Liver (tissue), 9 donors: ENCODE results near the gene AADACL4. TPM values are rescaled to one million over a fixed set of nuclear protein-coding genes. Genes with fewer than 3 reads are reported as not detected.

Experiments
- DNase-seq: peaks from one replicate; pipeline ENCODE4 v3.0.0-alpha.2; 2017; ENCODE audit warnings: low spot score
- H3K27ac ChIP-seq, 2 donors: one replicate each; pipeline ENCODE4 v1.7.0; 2013; ENCODE audit warnings: inconsistent platforms in 2 of 2, low read length in 2 of 2, control low read depth in 1 of 2, low read depth in 1 of 2, mild to moderate bottlenecking in 1 of 2
- H3K27me3 ChIP-seq, 4 donors: one replicate each; pipeline versions ENCODE4 v1.6.1 to v1.7.0; 2013; ENCODE audit warnings: low read length in 3 of 4, inconsistent platforms in 1 of 4, mild to moderate bottlenecking in 1 of 4, moderate library complexity in 1 of 4; ENCODE audit not compliant: control insufficient read depth in 4 of 4, insufficient read depth in 4 of 4
- H3K36me3 ChIP-seq, 4 donors: one replicate each; pipeline versions ENCODE4 v1.6.1 to v1.7.0; 2013; ENCODE audit warnings: low read length in 3 of 4, mild to moderate bottlenecking in 3 of 4, low read depth in 1 of 4, moderate library complexity in 1 of 4; ENCODE audit not compliant: control insufficient read depth in 4 of 4, insufficient read depth in 3 of 4
- H3K4me1 ChIP-seq, 4 donors: one replicate each; pipeline versions ENCODE4 v1.6.1 to v1.7.0; 2013; ENCODE audit warnings: low read length in 3 of 4, mild to moderate bottlenecking in 3 of 4, moderate library complexity in 1 of 4; ENCODE audit not compliant: control insufficient read depth in 4 of 4, insufficient read depth in 4 of 4
- H3K4me3 ChIP-seq, 3 donors: one replicate each; pipeline versions ENCODE4 v1.6.1 to v1.7.0; 2013; ENCODE audit warnings: low read length in 3 of 3, control low read depth in 1 of 3, low read depth in 1 of 3, mild to moderate bottlenecking in 1 of 3
- H3K9ac ChIP-seq, 2 donors: one replicate each; pipeline ENCODE4 v1.7.0; 2013; ENCODE audit warnings: low read length in 2 of 2, mild to moderate bottlenecking in 2 of 2, moderate library complexity in 2 of 2, control low read depth in 1 of 2, low read depth in 1 of 2
- H3K9me3 ChIP-seq, 4 donors: one replicate each; pipeline versions ENCODE4 v1.6.1 to v1.7.0; 2013; ENCODE audit warnings: low read length in 3 of 4; ENCODE audit not compliant: control insufficient read depth in 4 of 4
- ATF3 ChIP-seq: IDR thresholded peaks from 2 replicates; pipeline ENCODE4 v1.6.1; 2016; ENCODE audit warnings: antibody characterized with exemption
- CTCF ChIP-seq: fragments of 150-350 bp; IDR thresholded peaks from 2 replicates; pipeline ENCODE4 v1.5.1; 2017; ENCODE audit warnings: improper control_type of control experiment, low read depth, low read length; ENCODE audit not compliant: missing input control
- EGR1 ChIP-seq, 2 donors: IDR thresholded peaks; 2 replicates each; pipeline ENCODE4 v1.6.1; 2016 to 2018; ENCODE audit warnings: antibody characterized with exemption in 2 of 2, low read depth in 2 of 2
- FOXA1 ChIP-seq: IDR thresholded peaks from 2 replicates; pipeline ENCODE4 v1.6.1; 2016; ENCODE audit warnings: antibody characterized with exemption
- FOXA2 ChIP-seq: IDR thresholded peaks from 2 replicates; pipeline ENCODE4 v1.6.1; 2016; ENCODE audit warnings: antibody characterized with exemption
- GABPA ChIP-seq, 2 donors: IDR thresholded peaks in 1 of 2; conservative IDR thresholded peaks in 1 of 2; 2 replicates each; pipeline ENCODE4 v1.6.1; 2016; ENCODE audit warnings: antibody characterized with exemption in 2 of 2, mild to moderate bottlenecking in 1 of 2, moderate library complexity in 1 of 2
- HNF4A ChIP-seq, 2 donors: conservative IDR thresholded peaks; 2 replicates each; pipeline ENCODE4 v1.6.1; 2016; ENCODE audit warnings: antibody characterized with exemption in 2 of 2, mild to moderate bottlenecking in 2 of 2
- JUND ChIP-seq, 2 donors: IDR thresholded peaks; 2 replicates each; pipeline ENCODE4 v1.6.1; 2016; ENCODE audit warnings: antibody characterized with exemption in 2 of 2
- MAX ChIP-seq: IDR thresholded peaks from 2 replicates; pipeline ENCODE4 v1.6.1; 2016; ENCODE audit warnings: antibody characterized with exemption
- NR2F2 ChIP-seq: IDR thresholded peaks from 2 replicates; pipeline ENCODE4 v1.6.1; 2016; ENCODE audit warnings: antibody characterized with exemption
- RAD21 ChIP-seq, 2 donors: IDR thresholded peaks; 2 replicates each; pipeline ENCODE4 v1.6.1; 2016; ENCODE audit warnings: antibody characterized with exemption in 2 of 2, mild to moderate bottlenecking in 2 of 2
- REST ChIP-seq: IDR thresholded peaks from 2 replicates; pipeline ENCODE4 v1.6.1; 2016; ENCODE audit warnings: antibody characterized with exemption, mild to moderate bottlenecking
- RXRA ChIP-seq, 2 donors: IDR thresholded peaks; 2 replicates each; pipeline ENCODE4 v1.6.1; 2017 to 2018; ENCODE audit warnings: antibody characterized with exemption in 2 of 2, mild to moderate bottlenecking in 1 of 2
- SP1 ChIP-seq: IDR thresholded peaks from 2 replicates; pipeline ENCODE4 v1.6.1; 2018; ENCODE audit warnings: antibody characterized with exemption, mild to moderate bottlenecking
- YY1 ChIP-seq: IDR thresholded peaks from 2 replicates; pipeline ENCODE4 v1.6.1; 2016; ENCODE audit warnings: antibody characterized with exemption, mild to moderate bottlenecking
- ZBTB33 ChIP-seq: IDR thresholded peaks from 2 replicates; pipeline ENCODE4 v1.6.1; 2016; ENCODE audit warnings: antibody characterized with exemption
- WGBS: extraction: QIAGEN DNeasy Blood & Tissue Kit; methylation state at CpG from one replicate; pipeline ENCODE4 v1.1.7; 2013; 5-methylcytosine and 5-hydroxymethylcytosine counted together
- polyA plus RNA-seq, 2 donors: library from polyadenylated mRNA; stranded (reverse) in 1 of 2; unstranded in 1 of 2; fragments of 200-250 nt in 1 of 2; fragments of >200 nt in 1 of 2; fragmentation: Nextera tagmentation in 1 of 2; extraction: Ambion mirVana in 1 of 2; gene quantifications; one replicate each; pipeline versions ENCODE4 v1.2.1 to v1.2.3, GENCODE V29; 2013 to 2015
- total RNA-seq, 2 donors: library from RNA; depleted of rRNA; stranded (reverse); fragments of >200 nt; gene quantifications; one replicate each; pipeline ENCODE4 v1.2.3, GENCODE V29; 2014
- donor health status: healthy.
- donor health status: healthy.
- donor health status: healthy.
- donor health status: healthy.
- donor health status: healthy.

AADACL4 gene
- total and polyA plus RNA-seq, 4 donors, result not detected

- TF ChIP-seq REST, result peak; percentile 62
- TF ChIP-seq RXRA (IDR thresholded peaks at IDR 0.05), result peak; percentile 99 to 100
- TF ChIP-seq NR2F2, result peak; percentile 47
- TF ChIP-seq JUND (IDR thresholded peaks at IDR 0.05), result peak; percentile 98 to 99
- TF ChIP-seq EGR1 (IDR thresholded peaks at IDR 0.05; ENCODE audit: low read depth in 2 of 2), result peak in 1 of 2 donors; percentile 42
- TF ChIP-seq FOXA2, result peak; percentile 88
These were observed 35.5 kb upstream of the AADACL4 start (continued) for GRCh38 chr1:12608311-12608957.

- WGBS, result 77% methylated on average over 5 of the region's 5 CpGs
- no peak for TF ChIP-seq EGR1 (IDR thresholded peaks at IDR 0.05; ENCODE audit: low read depth in 2 of 2)
- TF ChIP-seq RAD21 (IDR thresholded peaks at IDR 0.05), result no peak
- TF ChIP-seq NR2F2, result no peak
- no peak for TF ChIP-seq MAX
- no peak for TF ChIP-seq FOXA1
- TF ChIP-seq REST, result no peak
- TF ChIP-seq GABPA (IDR thresholded peaks at IDR 0.05 in 1 of 2, conservative IDR thresholded peaks at IDR 0.05 in 1 of 2), result no peak
- no peak for TF ChIP-seq FOXA2
- no peak for TF ChIP-seq SP1
- no peak for TF ChIP-seq ZBTB33
- TF ChIP-seq YY1, result no peak
- no peak for TF ChIP-seq HNF4A (conservative IDR thresholded peaks at IDR 0.05)
- no peak for TF ChIP-seq ATF3
- TF ChIP-seq CTCF, result no peak
- no peaks in the 10 kb centered on the region for H3K9me3 ChIP-seq
- peaks cover 0 to 18% (median 9%) of the 10 kb centered on the region in 4 donors for H3K36me3 ChIP-seq
- no peaks in the 10 kb centered on the region for H3K27me3 ChIP-seq
- no peak overlapping the region for H3K4me3 ChIP-seq
- H3K27ac ChIP-seq, result peak overlapping the region; percentile 81 to 96
- no peak overlapping the region for H3K9ac ChIP-seq
- DNase-seq, result no peak
- peaks cover 20 to 67% (median 56%) of the 10 kb centered on the region in 4 donors for H3K4me1 ChIP-seq
These were observed 34.3 kb upstream of the AADACL4 start for GRCh38 chr1:12609469-12610003.
